DND-41 (cell line): ENCODE measurements around the gene DYRK1A.

ENCODE experiments used
- ATAC-seq: fragments of 200-7000 bp; cut with Tn5 transposase; 3 replicates; pipeline ENCODE4 v1.9.1; 2021; ENCODE audit warnings: low read depth; ENCODE audit not compliant: insufficient read depth
- DNase-seq: peaks from one replicate; pipeline ENCODE4 v3.0.0-alpha.2; 2020
- H2AFZ ChIP-seq: 2 replicates; pipeline ENCODE4 v1.6.0; 2012; ENCODE audit warnings: low read depth, low read length
- H3K27ac ChIP-seq: 2 replicates; pipeline ENCODE4 v1.5.1; 2012; ENCODE audit warnings: low read length, inconsistent platforms
- H3K27me3 ChIP-seq: fragments of 200-600 bp; sonication (generic); 2 replicates; pipeline ENCODE4 v1.6.0; 2012; ENCODE audit warnings: low read length, mild to moderate bottlenecking, inconsistent platforms; ENCODE audit not compliant: insufficient read depth, poor library complexity
- H3K36me3 ChIP-seq: 2 replicates; pipeline ENCODE4 v1.5.1; 2012; ENCODE audit warnings: low read length, inconsistent platforms; ENCODE audit not compliant: insufficient read depth
- H3K4me1 ChIP-seq: 2 replicates; pipeline ENCODE4 v1.5.1; 2012; ENCODE audit warnings: mild to moderate bottlenecking, low read length; ENCODE audit not compliant: insufficient read depth
- H3K4me2 ChIP-seq: 2 replicates; pipeline ENCODE4 v1.6.0; 2012; ENCODE audit warnings: mild to moderate bottlenecking, moderate library complexity, low read length, inconsistent platforms; ENCODE audit not compliant: insufficient read depth
- H3K4me3 ChIP-seq, 2 experiments: fragments of 200-600 bp in 1 of 2; shearing (Covaris generic) in 1 of 2; 2 replicates each; pipeline ENCODE4 v1.5.1; 2012 to 2016; ENCODE audit warnings: inconsistent platforms in 2 of 2, low read length in 2 of 2, mild to moderate bottlenecking in 2 of 2, low read depth in 1 of 2, moderate library complexity in 1 of 2
- H3K79me2 ChIP-seq: 2 replicates; pipeline ENCODE4 v1.6.0; 2012; ENCODE audit warnings: low read length, inconsistent platforms; ENCODE audit not compliant: insufficient read depth
- H3K9ac ChIP-seq: 2 replicates; pipeline ENCODE4 v1.6.0; 2012; ENCODE audit warnings: low read depth, mild to moderate bottlenecking, inconsistent platforms, low read length, moderate library complexity
- H3K9me3 ChIP-seq: 2 replicates; pipeline ENCODE4 v1.5.1; 2012; ENCODE audit warnings: low read length, moderate library complexity, mild to moderate bottlenecking, inconsistent platforms; ENCODE audit not compliant: insufficient read depth, severe bottlenecking
- H4K20me1 ChIP-seq: 2 replicates; pipeline ENCODE4 v1.6.0; 2012; ENCODE audit warnings: low read length; ENCODE audit not compliant: insufficient read depth
- CTCF ChIP-seq: IDR thresholded peaks from 2 replicates; pipeline ENCODE4 v1.5.1; 2012; ENCODE audit warnings: borderline replicate concordance, low read length, moderate library complexity, mild to moderate bottlenecking; ENCODE audit not compliant: poor library complexity, severe bottlenecking; ENCODE audit errors: extremely low read depth
- EZH2 ChIP-seq: IDR thresholded peaks from 3 replicates; pipeline ENCODE4 v1.6.1; 2012; ENCODE audit warnings: borderline replicate concordance, low read depth, mild to moderate bottlenecking, moderate library complexity, low read length, inconsistent platforms; ENCODE audit not compliant: severe bottlenecking

DYRK1A gene

GRCh38 chr21:37508341-37508740 lies 141.8 kb downstream of the DYRK1A start:
- TF ChIP-seq EZH2 (no peak), CTCF (no peak)
- H3K27me3 ChIP-seq: no peaks in the 10 kb centered on the region
- H4K20me1 ChIP-seq: peaks cover 30% of the 10 kb centered on the region; the same call in 1 of the 2 replicates
- ATAC-seq (no peak), DNase-seq (no peak)
- no peak overlapping the region for H3K4me2 ChIP-seq
- no peaks in the 10 kb centered on the region for H3K4me1 ChIP-seq
- no peak overlapping the region for H3K27ac ChIP-seq
- H3K79me2 ChIP-seq: peaks cover 18% of the 10 kb centered on the region
- H3K9me3 ChIP-seq: no peaks in the 10 kb centered on the region
- H3K36me3 ChIP-seq: peaks cover 97% of the 10 kb centered on the region
- H2AFZ ChIP-seq: no peak overlapping the region
- no peak overlapping the region for H3K4me3 ChIP-seq
- H3K9ac ChIP-seq: no peak overlapping the region

GRCh38 chr21:37509802-37510393 lies 143.3 kb downstream of the DYRK1A start:
- TF ChIP-seq EZH2: no peak
- no peak for TF ChIP-seq CTCF
- Histone ChIP-seq H2AFZ (no peak overlapping the region), H3K27ac (no peak overlapping the region), H3K36me3 (peaks cover 98% of the 10 kb centered on the region), H3K9me3 (no peaks in the 10 kb centered on the region), H3K4me1 (no peaks in the 10 kb centered on the region), H3K79me2 (peaks cover 9% of the 10 kb centered on the region; the same call in 1 of the 2 replicates), H3K27me3 (no peaks in the 10 kb centered on the region), H3K9ac (no peak overlapping the region), H3K4me3 (no peak overlapping the region), H3K4me2 (no peak overlapping the region), H4K20me1 (peaks cover 25% of the 10 kb centered on the region; the same call in 1 of the 2 replicates)
- no peak for DNase-seq
- no peak for ATAC-seq

- Histone ChIP-seq H3K4me2 (no peak overlapping the region), H3K4me3 (no peak overlapping the region), H3K4me1 (no peaks in the 10 kb centered on the region), H3K27ac (no peak overlapping the region), H3K27me3 (no peaks in the 10 kb centered on the region), H3K9me3 (no peaks in the 10 kb centered on the region), H4K20me1 (peaks cover 27% of the 10 kb centered on the region; the same call in 1 of the 2 replicates), H3K79me2 (peaks cover 9% of the 10 kb centered on the region; the same call in 1 of the 2 replicates), H2AFZ (no peak overlapping the region), H3K9ac (no peak overlapping the region), H3K36me3 (peaks cover 98% of the 10 kb centered on the region)
- TF ChIP-seq CTCF (no peak), EZH2 (no peak)
- DNase-seq (no peak), ATAC-seq (no peak)
Measured at GRCh38 chr21:37511848-37512247, 145.3 kb downstream of the DYRK1A start.

GRCh38 chr21:37513383-37513782 lies 146.8 kb downstream of the DYRK1A start:
- Histone ChIP-seq H3K4me3 (no peak overlapping the region), H3K9ac (no peak overlapping the region), H3K79me2 (peaks cover 3% of the 10 kb centered on the region; the same call in 1 of the 2 replicates), H3K9me3 (no peaks in the 10 kb centered on the region), H2AFZ (no peak overlapping the region), H3K4me2 (no peak overlapping the region), H4K20me1 (peaks cover 20% of the 10 kb centered on the region; the same call in 1 of the 2 replicates), H3K36me3 (peaks cover 89% of the 10 kb centered on the region), H3K4me1 (no peaks in the 10 kb centered on the region), H3K27ac (no peak overlapping the region), H3K27me3 (no peaks in the 10 kb centered on the region)
- DNase-seq: no peak
- TF ChIP-seq CTCF: no peak
- TF ChIP-seq EZH2: no peak
- no peak for ATAC-seq
